Measurements from ENCODE around the gene PDE4D.
A peak's percentile ranks its signal among the peaks of the same experiment; 100 is the strongest.

The PDE4D gene

DNA sequence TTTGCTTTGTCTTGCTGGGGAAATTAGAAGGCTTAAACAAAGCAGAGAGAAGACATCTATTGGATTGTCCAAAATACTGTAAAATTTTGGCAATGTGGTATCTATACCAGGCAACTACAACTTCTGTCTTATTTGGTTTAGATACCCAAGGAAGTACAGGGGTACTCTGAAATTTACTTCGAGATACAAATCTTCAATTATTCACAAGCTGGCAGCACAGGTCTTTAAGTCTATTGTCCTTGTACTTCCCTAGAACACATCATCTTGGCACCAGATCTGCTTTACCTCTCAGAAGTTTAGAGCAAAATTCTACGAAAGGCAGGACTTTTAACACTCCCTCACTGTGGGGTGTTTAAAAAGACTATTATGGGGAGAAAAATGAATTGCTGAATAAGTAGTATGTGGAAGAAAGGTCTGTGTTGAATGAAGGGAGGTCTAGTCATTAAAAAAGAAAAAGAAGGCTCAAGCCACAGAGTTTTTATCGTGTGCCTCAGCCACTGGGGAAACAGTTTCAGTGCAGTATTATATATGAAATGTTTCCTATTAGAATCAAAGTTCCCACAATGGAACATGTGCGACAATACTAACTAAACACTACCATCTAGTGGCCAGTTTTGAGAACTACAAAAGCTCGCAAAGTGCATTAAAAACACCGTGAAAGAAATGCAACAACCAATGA lies 93.7 kb downstream of the PDE4D start:
- H2BK12ac ChIP-seq (ENCODE audit: low read length in 2 of 2) = no peak overlapping the region
- peaks cover 0 to 8% of the 10 kb centered on the region in 2 experiments for H3K27me3 ChIP-seq (ENCODE audit: control insufficient read depth in 1 of 2, insufficient read depth in 1 of 2, low read length in 2 of 2)
- H3K4me2 ChIP-seq (ENCODE audit: low read length, poor library complexity, severe bottlenecking) = peak overlapping the region; percentile 33
- no peak overlapping the region for H2AK5ac ChIP-seq (ENCODE audit: low read length, severe bottlenecking)
- H2BK15ac ChIP-seq (ENCODE audit: low read depth, poor library complexity, severe bottlenecking) = no peak overlapping the region
- H3K4me1 ChIP-seq (ENCODE audit: control insufficient read depth, insufficient read depth, low read depth, low read length) = no peaks in the 10 kb centered on the region
- no peak overlapping the region for H4K91ac ChIP-seq (ENCODE audit: low read length)
- peak overlapping the region; percentile 60 for H3K27ac ChIP-seq (ENCODE audit: low read length, poor library complexity, severe bottlenecking)
- H3K9ac ChIP-seq (ENCODE audit: low read length) = peak overlapping the region; percentile 66
- H2BK120ac ChIP-seq (ENCODE audit: low read depth, low read length) = no peak overlapping the region
- H2AFZ ChIP-seq (ENCODE audit: low read depth, low read length) = no peak overlapping the region
- H3K4me3 ChIP-seq (ENCODE audit: insufficient read depth in 1 of 2, low read depth in 1 of 2, low read length in 2 of 2) = no peak overlapping the region
- no peak overlapping the region for H2BK5ac ChIP-seq (ENCODE audit: low read depth, low read length, poor library complexity, severe bottlenecking)
- H3K18ac ChIP-seq (ENCODE audit: low read depth in 1 of 2, low read length in 2 of 2) = no peak overlapping the region
- H3K23ac ChIP-seq (ENCODE audit: low read length in 2 of 2) = no peak overlapping the region
- no peak overlapping the region for H4K8ac ChIP-seq (ENCODE audit: low read length)
- H3K9me3 ChIP-seq (ENCODE audit: control insufficient read depth, low read length) = no peaks in the 10 kb centered on the region
- H3K79me1 ChIP-seq (replicated peaks; ENCODE audit: low read length, poor library complexity, severe bottlenecking) = no peaks in the 10 kb centered on the region
- no peak overlapping the region for H3K14ac ChIP-seq (ENCODE audit: low read length in 2 of 2)
- DNase-seq = peak; percentile 74
- no peak overlapping the region for H3K4ac ChIP-seq (ENCODE audit: low read depth in 1 of 2, low read length in 2 of 2)
- WGBS = 92% methylated on average over 2 of the region's 6 CpGs
- no peaks in the 10 kb centered on the region for H3K36me3 ChIP-seq (ENCODE audit: control insufficient read depth in 1 of 2, insufficient read depth in 2 of 2, low read depth in 1 of 2, low read length in 2 of 2)

DNA sequence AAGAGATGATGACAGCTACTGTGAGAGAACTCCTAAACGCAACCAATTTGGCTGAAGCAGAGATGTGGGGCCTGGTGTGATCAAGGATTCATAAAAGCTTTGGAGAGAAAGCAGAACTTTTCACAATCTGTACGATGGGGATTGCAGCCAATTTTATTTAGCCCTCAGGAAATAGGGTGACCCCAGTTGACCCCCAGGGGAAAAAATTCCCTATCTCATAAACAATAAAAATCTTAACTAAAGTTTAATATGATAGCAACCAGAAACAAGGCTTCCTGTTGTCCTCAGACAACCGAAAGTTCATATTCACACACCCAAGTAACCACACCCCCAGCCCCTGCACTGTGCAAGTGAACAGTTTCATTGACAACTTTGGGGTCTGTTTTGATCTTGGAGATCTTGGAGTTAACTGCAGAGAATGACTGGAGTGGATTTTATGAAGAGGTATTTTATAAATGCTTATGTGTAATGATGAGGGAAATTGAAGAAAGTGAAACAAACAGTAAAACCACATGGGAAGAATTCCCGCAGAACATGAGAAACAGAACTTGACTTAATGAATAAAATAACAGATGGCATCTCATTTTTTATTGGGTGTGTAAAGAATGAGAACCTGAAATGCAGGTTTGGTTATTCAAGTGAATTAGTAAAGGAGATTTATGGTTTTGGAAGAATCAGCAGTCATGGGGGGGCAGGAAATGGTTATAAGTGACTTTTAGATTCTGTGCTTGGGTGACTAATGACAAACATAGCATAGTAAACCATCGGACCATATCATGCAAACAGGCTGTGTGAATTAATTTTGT lies 94.5 kb downstream of the PDE4D start:
- H4K91ac ChIP-seq (ENCODE audit: low read length) = no peak overlapping the region
- peak overlapping the region; percentile 66 for H3K9ac ChIP-seq (ENCODE audit: low read length)
- H3K4me2 ChIP-seq (ENCODE audit: low read length, poor library complexity, severe bottlenecking) = no peak overlapping the region
- H3K79me1 ChIP-seq (replicated peaks; ENCODE audit: low read length, poor library complexity, severe bottlenecking) = no peaks in the 10 kb centered on the region
- H3K18ac ChIP-seq (ENCODE audit: low read depth in 1 of 2, low read length in 2 of 2) = no peak overlapping the region
- 44% methylated on average over 4 of the region's 5 CpGs for WGBS
- H3K36me3 ChIP-seq (ENCODE audit: control insufficient read depth in 1 of 2, insufficient read depth in 2 of 2, low read depth in 1 of 2, low read length in 2 of 2) = no peaks in the 10 kb centered on the region
- no peak overlapping the region for H2AFZ ChIP-seq (ENCODE audit: low read depth, low read length)
- no peak overlapping the region for H2BK12ac ChIP-seq (ENCODE audit: low read length in 2 of 2)
- H4K8ac ChIP-seq (ENCODE audit: low read length) = no peak overlapping the region
- no peak overlapping the region for H3K4me3 ChIP-seq (ENCODE audit: insufficient read depth in 1 of 2, low read depth in 1 of 2, low read length in 2 of 2)
- no peak overlapping the region for H3K4ac ChIP-seq (ENCODE audit: low read depth in 1 of 2, low read length in 2 of 2)
- H3K4me1 ChIP-seq (ENCODE audit: control insufficient read depth, insufficient read depth, low read depth, low read length) = peaks cover 2% of the 10 kb centered on the region
- no peak overlapping the region for H3K23ac ChIP-seq (ENCODE audit: low read length in 2 of 2)
- peak; percentile 62 for DNase-seq
- H2AK5ac ChIP-seq (ENCODE audit: low read length, severe bottlenecking) = peak overlapping the region; percentile 26
- H3K14ac ChIP-seq (ENCODE audit: low read length in 2 of 2) = no peak overlapping the region
- H3K27me3 ChIP-seq (ENCODE audit: control insufficient read depth in 1 of 2, insufficient read depth in 1 of 2, low read length in 2 of 2) = peaks cover 0 to 8% of the 10 kb centered on the region in 2 experiments
- H3K9me3 ChIP-seq (ENCODE audit: control insufficient read depth, low read length) = no peaks in the 10 kb centered on the region
- peak overlapping the region; percentile 0 for H2BK5ac ChIP-seq (ENCODE audit: low read depth, low read length, poor library complexity, severe bottlenecking)
- H2BK120ac ChIP-seq (ENCODE audit: low read depth, low read length) = no peak overlapping the region
- no peak overlapping the region for H3K27ac ChIP-seq (ENCODE audit: low read length, poor library complexity, severe bottlenecking)
- H2BK15ac ChIP-seq (ENCODE audit: low read depth, poor library complexity, severe bottlenecking) = no peak overlapping the region

DNA sequence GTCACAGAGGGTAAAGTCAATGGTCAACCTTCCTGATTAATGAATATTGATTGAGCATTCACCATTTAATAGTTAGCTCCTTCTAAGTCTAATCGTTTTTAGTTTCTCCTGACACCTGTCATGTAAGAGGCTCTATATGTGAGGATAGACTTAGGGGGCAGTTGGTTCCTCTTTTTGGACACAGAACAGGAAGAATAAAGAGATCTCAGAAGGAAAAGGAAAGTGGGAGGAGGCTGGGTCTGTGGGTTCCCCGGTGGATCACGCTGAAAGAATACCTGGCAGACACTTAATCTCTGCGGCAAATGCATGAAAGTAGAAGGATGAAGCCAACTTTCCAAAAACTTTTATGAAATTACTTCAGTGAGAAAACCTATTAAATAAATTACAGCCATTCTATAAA lies 98.4 kb downstream of the PDE4D start:
- H3K4me1 ChIP-seq (ENCODE audit: control insufficient read depth, insufficient read depth, low read depth, low read length) = peaks cover 7% of the 10 kb centered on the region
- no peak overlapping the region for H4K91ac ChIP-seq (ENCODE audit: low read length)
- no peak overlapping the region for H3K9ac ChIP-seq (ENCODE audit: low read length)
- H3K27me3 ChIP-seq (ENCODE audit: control insufficient read depth in 1 of 2, insufficient read depth in 1 of 2, low read length in 2 of 2) = no peaks in the 10 kb centered on the region
- H2BK15ac ChIP-seq (ENCODE audit: low read depth, poor library complexity, severe bottlenecking) = no peak overlapping the region
- H2BK120ac ChIP-seq (ENCODE audit: low read depth, low read length) = no peak overlapping the region
- no peak for DNase-seq
- H3K14ac ChIP-seq (ENCODE audit: low read length in 2 of 2) = no peak overlapping the region
- no peaks in the 10 kb centered on the region for H3K9me3 ChIP-seq (ENCODE audit: control insufficient read depth, low read length)
- H2AK5ac ChIP-seq (ENCODE audit: low read length, severe bottlenecking) = no peak overlapping the region
- WGBS = 100% methylated on average over 1 of the region's 4 CpGs
- H3K18ac ChIP-seq (ENCODE audit: low read depth in 1 of 2, low read length in 2 of 2) = no peak overlapping the region
- H3K23ac ChIP-seq (ENCODE audit: low read length in 2 of 2) = no peak overlapping the region
- no peaks in the 10 kb centered on the region for H3K36me3 ChIP-seq (ENCODE audit: control insufficient read depth in 1 of 2, insufficient read depth in 2 of 2, low read depth in 1 of 2, low read length in 2 of 2)
- no peak overlapping the region for H2BK5ac ChIP-seq (ENCODE audit: low read depth, low read length, poor library complexity, severe bottlenecking)
- H2BK12ac ChIP-seq (ENCODE audit: low read length in 2 of 2) = no peak overlapping the region
- H3K79me1 ChIP-seq (replicated peaks; ENCODE audit: low read length, poor library complexity, severe bottlenecking) = no peaks in the 10 kb centered on the region
- H3K4me3 ChIP-seq (ENCODE audit: insufficient read depth in 1 of 2, low read depth in 1 of 2, low read length in 2 of 2) = no peak overlapping the region
- no peak overlapping the region for H3K27ac ChIP-seq (ENCODE audit: low read length, poor library complexity, severe bottlenecking)
- no peak overlapping the region for H2AFZ ChIP-seq (ENCODE audit: low read depth, low read length)
- H3K4ac ChIP-seq (ENCODE audit: low read depth in 1 of 2, low read length in 2 of 2) = no peak overlapping the region
- no peak overlapping the region for H3K4me2 ChIP-seq (ENCODE audit: low read length, poor library complexity, severe bottlenecking)
- H4K8ac ChIP-seq (ENCODE audit: low read length) = no peak overlapping the region

DNA sequence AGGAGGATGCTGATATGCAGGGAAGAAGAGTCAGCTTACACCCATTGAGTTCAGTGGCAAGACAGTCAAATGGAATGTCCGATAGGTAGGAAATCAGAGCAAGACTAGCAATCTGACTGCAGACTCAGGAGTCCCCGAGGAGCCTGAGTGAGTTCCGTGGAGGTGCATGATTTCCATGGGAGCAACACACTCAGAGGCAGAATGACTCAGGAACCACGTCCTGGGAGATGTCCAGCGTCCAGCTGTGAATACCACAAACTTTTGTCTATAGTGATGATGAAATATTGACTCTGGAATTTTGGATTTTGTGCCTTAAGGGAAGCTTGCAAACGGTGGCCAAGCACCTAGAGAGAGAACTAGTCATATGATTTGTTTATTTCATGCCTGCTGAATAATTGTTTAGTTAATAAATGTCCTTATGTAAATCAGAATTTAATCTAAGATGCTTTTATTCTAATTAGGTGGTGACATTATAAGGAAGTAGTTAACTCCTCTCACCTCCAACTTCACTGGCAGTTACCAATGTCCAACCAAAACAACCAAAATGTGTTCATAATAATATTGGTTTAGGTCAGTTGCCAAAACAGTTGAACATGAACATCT lies 100.4 kb downstream of the PDE4D start:
- 24% methylated on average over 6 of the region's 6 CpGs for WGBS
- peaks cover 8% of the 10 kb centered on the region for H3K4me1 ChIP-seq (ENCODE audit: control insufficient read depth, insufficient read depth, low read depth, low read length)
- no peak overlapping the region for H4K8ac ChIP-seq (ENCODE audit: low read length)
- H2BK5ac ChIP-seq (ENCODE audit: low read depth, low read length, poor library complexity, severe bottlenecking) = no peak overlapping the region
- no peak overlapping the region for H2BK120ac ChIP-seq (ENCODE audit: low read depth, low read length)
- peak overlapping the region in 1 of 2 experiments; percentile 52 for H3K18ac ChIP-seq (ENCODE audit: low read depth in 1 of 2, low read length in 2 of 2)
- no peak overlapping the region for H3K4ac ChIP-seq (ENCODE audit: low read depth in 1 of 2, low read length in 2 of 2)
- no peak overlapping the region for H3K9ac ChIP-seq (ENCODE audit: low read length)
- H2BK12ac ChIP-seq (ENCODE audit: low read length in 2 of 2) = peak overlapping the region in 1 of 2 experiments; percentile 11
- H3K23ac ChIP-seq (ENCODE audit: low read length in 2 of 2) = no peak overlapping the region
- peak; percentile 82 for DNase-seq
- no peak overlapping the region for H2BK15ac ChIP-seq (ENCODE audit: low read depth, poor library complexity, severe bottlenecking)
- no peak overlapping the region for H4K91ac ChIP-seq (ENCODE audit: low read length)
- H2AK5ac ChIP-seq (ENCODE audit: low read length, severe bottlenecking) = no peak overlapping the region
- no peak overlapping the region for H3K4me2 ChIP-seq (ENCODE audit: low read length, poor library complexity, severe bottlenecking)
- no peaks in the 10 kb centered on the region for H3K36me3 ChIP-seq (ENCODE audit: control insufficient read depth in 1 of 2, insufficient read depth in 2 of 2, low read depth in 1 of 2, low read length in 2 of 2)
- H3K4me3 ChIP-seq (ENCODE audit: insufficient read depth in 1 of 2, low read depth in 1 of 2, low read length in 2 of 2) = no peak overlapping the region
- no peaks in the 10 kb centered on the region for H3K9me3 ChIP-seq (ENCODE audit: control insufficient read depth, low read length)
- no peak overlapping the region for H3K14ac ChIP-seq (ENCODE audit: low read length in 2 of 2)
- H2AFZ ChIP-seq (ENCODE audit: low read depth, low read length) = no peak overlapping the region
- no peaks in the 10 kb centered on the region for H3K79me1 ChIP-seq (replicated peaks; ENCODE audit: low read length, poor library complexity, severe bottlenecking)
- peaks cover 0 to 3% of the 10 kb centered on the region in 2 experiments for H3K27me3 ChIP-seq (ENCODE audit: control insufficient read depth in 1 of 2, insufficient read depth in 1 of 2, low read length in 2 of 2)
- peak overlapping the region; percentile 71 for H3K27ac ChIP-seq (ENCODE audit: low read length, poor library complexity, severe bottlenecking)

Data from mesenchymal stem cell (in vitro differentiated cells and primary cell).